Panc1 (cell line): ENCODE data around the gene MOAP1. TPM values are rescaled to one million over a fixed set of nuclear protein-coding genes. Genes with fewer than 3 reads are reported as not detected.

ENCODE experiments used
- ATAC-seq: fragments of 200-7000 bp; cut with Tn5 transposase; 2 replicates; pipeline ENCODE4 v1.9.1; 2020; ENCODE audit warnings: mild to moderate bottlenecking, moderate library complexity
- BruUV-seq: library from RNA; stranded (reverse); fragments of 400-500 nt; replicated peaks from 2 replicates; lab custom pipeline; 2021; lab: Mats Ljungman, UMichigan
- CTCF ChIA-PET: fragments of 300-600 bp; sonication (Branson Sonifier 250); formaldehyde crosslinking; loops from one replicate; lab custom pipeline; 2022; ENCODE audit warnings: antibody characterized with exemption; lab: Charles Lee
- POLR2A ChIA-PET: fragments of 300-600 bp; sonication (Branson Sonifier 250); formaldehyde crosslinking; loops from one replicate; lab custom pipeline; 2022; ENCODE audit warnings: antibody characterized with exemption; lab: Charles Lee
- DNase-seq: peaks from one replicate; pipeline ENCODE4 v3.0.0-alpha.2; 2010; ENCODE audit warnings: low read depth, low spot score
- H3K27ac ChIP-seq: 2 replicates; pipeline ENCODE4 v1.5.1; 2011; ENCODE audit warnings: mild to moderate bottlenecking, low read length, inconsistent platforms
- H3K27me3 ChIP-seq: fragments of 200-500 bp; sonication (Bioruptor generic); 2 replicates; pipeline ENCODE4 v1.6.0; 2014; ENCODE audit warnings: low read length, inconsistent platforms; ENCODE audit not compliant: control insufficient read depth, insufficient read depth
- H3K36me3 ChIP-seq: fragments of 200-500 bp; sonication (Bioruptor generic); 2 replicates; pipeline ENCODE4 v1.5.1; 2014; ENCODE audit warnings: inconsistent platforms, mild to moderate bottlenecking, low read length, moderate library complexity; ENCODE audit not compliant: control insufficient read depth, insufficient read depth
- H3K4me1 ChIP-seq: 2 replicates; pipeline ENCODE4 v1.5.1; 2011; ENCODE audit warnings: inconsistent platforms, mild to moderate bottlenecking, low read length, moderate library complexity; ENCODE audit not compliant: control insufficient read depth, insufficient read depth
- H3K4me3 ChIP-seq, 2 experiments: 2 replicates each; pipeline ENCODE4 v1.5.1; 2011 to 2012; ENCODE audit warnings: low read depth in 2 of 2, low read length in 2 of 2, mild to moderate bottlenecking in 2 of 2, inconsistent platforms in 1 of 2, moderate library complexity in 1 of 2
- H3K9me3 ChIP-seq: fragments of 200-500 bp; sonication (Bioruptor generic); 2 replicates; pipeline ENCODE4 v1.5.1; 2014; ENCODE audit warnings: low read depth, mild to moderate bottlenecking, inconsistent platforms, low read length, moderate library complexity; ENCODE audit not compliant: control insufficient read depth, insufficient read depth
- POLR2AphosphoS5 ChIP-seq: IDR thresholded peaks from 2 replicates; pipeline ENCODE4 v1.6.1; 2012; ENCODE audit warnings: mild to moderate bottlenecking, low read depth, low read length, moderate library complexity
- REST ChIP-seq, 2 experiments: IDR thresholded peaks; 2 replicates each; pipeline ENCODE4 v1.6.1; 2011 to 2012; ENCODE audit warnings: low read depth in 2 of 2, control low read depth in 1 of 2, low read length in 1 of 2, mild to moderate bottlenecking in 1 of 2, moderate library complexity in 1 of 2; ENCODE audit not compliant: insufficient read depth in 1 of 2
- SIN3A ChIP-seq: IDR thresholded peaks from 2 replicates; pipeline ENCODE4 v1.6.1; 2012; ENCODE audit warnings: low read depth, mild to moderate bottlenecking, low read length, moderate library complexity, borderline replicate concordance; ENCODE audit not compliant: insufficient read depth
- TCF7L2 ChIP-seq: IDR thresholded peaks from 2 replicates; pipeline ENCODE4 v1.6.1; 2011; ENCODE audit warnings: mild to moderate bottlenecking, low read depth, low read length, inconsistent platforms
- in situ Hi-C: cut with HindIII; loops from 2 replicates; pipeline ENCODE4 v1.10.0; 2016; ENCODE audit warnings: low sequenced_read_pairs, low pct_unique_long_range_greater_than_20kb
- intact Hi-C: fragments of 100-400 bp; cut with micrococcal nuclease; formaldehyde crosslinking; loops from one replicate; pipeline ENCODE4 v1.10.0; 2022; ENCODE audit not compliant: unreplicated experiment
- total RNA-seq: library from RNA; stranded (reverse); gene quantifications from one replicate; pipeline ENCODE4 v1.2.1, GENCODE V29; 2021; ENCODE audit not compliant: unreplicated experiment
- TF ChIP-seq, protein P1 (sequence below): fragments of 450-650 bp; IDR thresholded peaks from 2 replicates; pipeline ENCODE4 v1.5.1; 2017; ENCODE audit warnings: mild to moderate bottlenecking

The MOAP1 gene
- total RNA-seq, 1 experiment from 2014 or later, result 6.9 TPM

- no TSS peak for BruUV-seq
- DNase-seq (no peak), ATAC-seq (no peak)
- no peak overlapping the region for H3K27ac ChIP-seq
- H3K4me3 ChIP-seq, result no peak overlapping the region
- CTCF ChIA-PET, result interaction anchor here (0.6 kb wide), 1 partner anchor 14 kb away, joined by 4 read pairs; no protein-coding TSS in a partner anchor
- H3K36me3 ChIP-seq, result no peaks in the 10 kb centered on the region
- POLR2A ChIA-PET, result interaction anchor here (0.6 kb wide), 1 partner anchor 109 kb away, joined by 5 read pairs; no protein-coding TSS in a partner anchor
- H3K4me1 ChIP-seq, result no peaks in the 10 kb centered on the region
- intact Hi-C loops, result no loop called here
- in situ Hi-C loops, result no loop called here
- H3K27me3 ChIP-seq, result no peaks in the 10 kb centered on the region
- no peaks in the 10 kb centered on the region for H3K9me3 ChIP-seq
- TF ChIP-seq TCF7L2 (no peak), SIN3A (no peak), POLR2AphosphoS5 (no peak), REST (IDR thresholded peaks at IDR 0.05; ENCODE audit: insufficient read depth in 1 of 2, low read depth in 2 of 2, low read length in 1 of 2) (no peak)
- TF ChIP-seq, protein P1, sequence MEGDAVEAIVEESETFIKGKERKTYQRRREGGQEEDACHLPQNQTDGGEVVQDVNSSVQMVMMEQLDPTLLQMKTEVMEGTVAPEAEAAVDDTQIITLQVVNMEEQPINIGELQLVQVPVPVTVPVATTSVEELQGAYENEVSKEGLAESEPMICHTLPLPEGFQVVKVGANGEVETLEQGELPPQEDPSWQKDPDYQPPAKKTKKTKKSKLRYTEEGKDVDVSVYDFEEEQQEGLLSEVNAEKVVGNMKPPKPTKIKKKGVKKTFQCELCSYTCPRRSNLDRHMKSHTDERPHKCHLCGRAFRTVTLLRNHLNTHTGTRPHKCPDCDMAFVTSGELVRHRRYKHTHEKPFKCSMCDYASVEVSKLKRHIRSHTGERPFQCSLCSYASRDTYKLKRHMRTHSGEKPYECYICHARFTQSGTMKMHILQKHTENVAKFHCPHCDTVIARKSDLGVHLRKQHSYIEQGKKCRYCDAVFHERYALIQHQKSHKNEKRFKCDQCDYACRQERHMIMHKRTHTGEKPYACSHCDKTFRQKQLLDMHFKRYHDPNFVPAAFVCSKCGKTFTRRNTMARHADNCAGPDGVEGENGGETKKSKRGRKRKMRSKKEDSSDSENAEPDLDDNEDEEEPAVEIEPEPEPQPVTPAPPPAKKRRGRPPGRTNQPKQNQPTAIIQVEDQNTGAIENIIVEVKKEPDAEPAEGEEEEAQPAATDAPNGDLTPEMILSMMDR, result no peak
Measured at GRCh38 chr14:93155667-93156066, 29.0 kb downstream of the MOAP1 start.

- no peak for ATAC-seq
- H3K36me3 ChIP-seq, result no peaks in the 10 kb centered on the region
- H3K4me1 ChIP-seq, result no peaks in the 10 kb centered on the region
- H3K4me3 ChIP-seq, result no peak overlapping the region
- ChIA-PET POLR2A (no interaction called here), CTCF (no interaction called here)
- no peaks in the 10 kb centered on the region for H3K9me3 ChIP-seq
- intact Hi-C loops (no loop called here), in situ Hi-C loops (no loop called here)
- TF ChIP-seq, protein P1, result no peak
- TF ChIP-seq SIN3A (no peak), TCF7L2 (no peak), POLR2AphosphoS5 (no peak), REST (IDR thresholded peaks at IDR 0.05; ENCODE audit: insufficient read depth in 1 of 2, low read depth in 2 of 2, low read length in 1 of 2) (no peak)
- no peak for DNase-seq
- H3K27me3 ChIP-seq, result no peaks in the 10 kb centered on the region
- H3K27ac ChIP-seq, result no peak overlapping the region
- BruUV-seq, result no TSS peak
Measured at GRCh38 chr14:93153121-93153520, 31.6 kb downstream of the MOAP1 start.
